GM18526 (cell line): ENCODE data around the gene SHANK2.

Experiments used
- POLR2A ChIP-seq: IDR thresholded peaks from 3 replicates; pipeline ENCODE4 v1.6.1; 2011; ENCODE audit not compliant: insufficient read length; ENCODE audit errors: extremely low read depth

Gene SHANK2

DNA sequence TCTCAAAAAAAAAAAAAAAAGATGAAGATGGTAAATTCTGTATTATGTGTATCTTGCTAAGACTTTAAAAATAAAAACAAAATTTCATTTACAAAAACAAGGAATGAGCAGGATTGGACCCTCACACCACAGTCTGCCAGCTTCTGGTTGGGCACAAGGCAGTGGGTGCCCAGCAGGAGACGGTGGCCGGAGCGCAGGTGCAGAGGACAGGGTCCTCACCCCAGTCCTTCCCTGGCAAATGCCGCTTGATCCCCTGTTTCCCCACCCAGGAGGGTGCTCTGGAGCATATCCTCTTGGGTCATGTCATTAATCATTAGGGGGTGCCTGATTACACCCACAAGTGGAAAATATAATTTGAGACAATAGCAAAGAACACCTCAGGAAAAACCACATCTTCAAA, 31.2 kb downstream of the SHANK2 start:
- no peak for TF ChIP-seq POLR2A

DNA sequence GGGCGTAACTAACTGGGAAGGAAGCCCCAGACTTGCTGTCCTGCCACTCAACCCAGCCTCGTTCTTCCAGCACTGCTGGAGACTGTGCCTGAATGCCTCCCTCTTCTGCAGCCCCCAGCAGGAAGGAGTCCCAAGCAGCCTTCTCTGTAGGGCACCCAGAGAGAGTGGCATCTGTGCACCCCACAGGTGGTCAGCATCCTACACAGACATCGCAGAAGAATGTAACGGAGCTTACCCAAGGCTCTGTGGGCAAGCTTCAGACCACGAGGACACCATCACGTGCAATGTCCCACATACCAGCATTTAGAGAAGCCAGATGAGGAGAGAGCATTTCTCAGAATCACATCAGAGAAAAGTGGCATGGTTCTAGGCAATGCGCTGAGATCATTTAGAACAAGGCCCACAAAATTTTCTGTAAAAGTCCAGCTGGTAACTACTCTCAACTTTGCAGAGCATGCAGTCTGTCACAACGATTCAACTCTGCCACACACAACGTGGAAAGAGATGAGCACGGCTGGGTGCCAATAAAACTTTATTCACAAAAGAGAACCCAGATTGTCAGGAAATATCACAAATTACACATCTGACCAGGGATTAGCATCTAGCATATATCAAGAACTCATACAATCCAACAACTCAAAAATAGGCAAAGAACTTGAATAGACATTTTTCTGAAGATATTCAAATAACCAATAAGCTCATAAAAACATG, 33.4 kb downstream of the SHANK2 start:
- no peak for TF ChIP-seq POLR2A

DNA sequence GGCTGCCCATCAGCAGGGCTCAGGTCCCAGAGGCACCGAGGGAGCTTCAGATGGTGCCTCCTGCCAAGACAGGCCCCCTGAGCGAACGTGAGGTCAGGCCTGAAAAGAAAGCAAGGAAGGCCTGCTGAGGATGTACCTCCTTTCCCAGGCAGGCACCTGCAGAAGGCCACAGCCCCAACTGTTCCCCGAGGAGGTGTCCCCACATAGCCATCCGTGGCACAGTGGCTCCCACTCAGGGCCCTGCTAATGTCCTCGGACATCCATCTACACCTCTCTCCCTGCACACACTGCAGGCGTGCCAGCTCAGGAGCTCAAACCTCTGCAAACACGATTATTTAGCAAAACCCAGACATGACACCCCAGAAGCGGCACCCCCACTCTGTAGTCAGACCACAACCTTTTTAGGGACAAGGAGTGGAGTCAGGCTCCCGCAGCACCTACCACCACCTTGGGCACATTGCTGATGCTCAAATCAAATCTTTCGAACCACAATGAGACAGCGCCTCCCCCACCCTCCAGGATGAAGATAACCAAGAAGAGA, 36.9 kb downstream of the SHANK2 start:
- no peak for TF ChIP-seq POLR2A

DNA sequence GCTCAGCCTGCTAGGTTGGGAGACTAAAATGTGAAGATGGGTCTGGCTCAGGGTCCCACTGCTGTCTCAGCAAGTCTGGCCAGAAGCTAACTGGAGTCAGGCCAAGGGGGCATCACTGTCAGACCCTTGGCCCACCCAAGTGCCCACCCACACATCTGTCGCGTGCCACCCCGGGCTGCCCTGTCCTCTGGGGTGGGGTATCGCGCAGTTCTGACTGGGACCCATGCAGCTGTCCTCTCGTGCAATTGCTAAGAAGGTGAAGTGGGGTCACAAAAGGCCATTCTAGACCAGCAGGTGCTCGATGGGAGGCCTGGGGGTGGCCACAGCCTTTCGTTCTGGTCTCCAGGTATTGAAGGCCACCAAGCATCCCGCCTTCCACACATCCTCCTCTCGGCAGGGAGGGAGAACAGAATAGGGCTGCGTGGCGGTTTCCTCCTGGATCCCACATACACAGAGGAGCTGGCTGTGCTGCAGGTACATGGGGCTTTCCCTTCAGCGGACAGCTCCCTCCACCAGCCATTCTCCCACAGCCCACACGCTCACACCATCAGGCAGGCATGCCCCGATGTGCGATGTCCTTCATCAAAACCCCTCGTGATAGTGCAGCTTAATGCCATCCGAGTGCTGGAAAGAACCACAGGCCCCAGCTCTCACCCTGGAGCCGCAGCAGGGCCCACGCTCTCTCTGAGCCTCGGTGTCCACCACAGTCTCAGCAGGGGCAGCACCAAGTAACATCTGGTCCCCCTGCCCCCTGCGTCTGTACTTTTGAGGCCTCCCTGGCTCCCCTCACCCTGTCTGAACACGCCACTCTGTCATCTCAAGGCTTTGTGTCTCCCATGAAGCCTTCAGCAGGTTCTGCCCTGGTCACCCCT, 37.6 kb downstream of the SHANK2 start:
- TF ChIP-seq POLR2A, result no peak

DNA sequence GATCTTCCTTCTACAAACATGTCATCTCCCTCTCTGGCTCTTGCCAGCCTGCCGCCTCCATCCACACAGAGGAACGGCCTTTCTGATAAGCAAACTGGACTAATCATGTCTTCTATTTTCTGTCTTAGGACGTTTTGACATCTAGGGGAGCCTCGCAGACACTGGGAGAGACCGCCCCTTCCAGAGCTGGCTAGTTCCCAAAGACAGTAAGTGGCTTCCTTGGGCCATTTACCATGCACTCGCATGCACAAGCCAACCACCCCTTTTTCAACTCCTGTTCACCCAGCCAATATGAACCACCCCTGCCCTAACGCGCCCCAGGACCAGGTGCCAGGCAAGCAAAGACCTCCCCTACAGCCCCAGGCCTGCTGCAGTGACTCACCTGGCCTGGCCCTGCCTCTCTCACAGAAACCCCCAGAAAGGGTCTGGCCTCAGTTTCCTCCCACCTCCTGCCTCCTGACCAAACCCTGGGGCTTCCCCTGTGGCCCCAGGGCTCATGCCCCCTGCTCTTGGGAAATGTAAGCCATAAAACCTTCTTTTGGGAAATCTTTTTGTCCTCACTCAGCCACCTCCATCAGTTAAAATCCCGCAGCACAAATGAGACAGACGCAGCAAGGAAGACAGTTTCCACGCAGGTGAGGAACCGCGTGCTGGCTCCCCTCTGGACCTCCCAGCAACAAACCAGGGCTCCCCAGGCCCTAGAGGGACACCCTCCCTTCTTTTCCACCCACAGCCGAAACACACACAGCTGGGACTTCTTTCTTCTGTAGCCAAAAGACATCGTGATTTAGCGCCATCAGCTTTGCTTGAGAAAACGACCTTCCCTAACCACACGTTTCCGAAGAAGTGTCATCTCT, 38.5 kb downstream of the SHANK2 start:
- no peak for TF ChIP-seq POLR2A

DNA sequence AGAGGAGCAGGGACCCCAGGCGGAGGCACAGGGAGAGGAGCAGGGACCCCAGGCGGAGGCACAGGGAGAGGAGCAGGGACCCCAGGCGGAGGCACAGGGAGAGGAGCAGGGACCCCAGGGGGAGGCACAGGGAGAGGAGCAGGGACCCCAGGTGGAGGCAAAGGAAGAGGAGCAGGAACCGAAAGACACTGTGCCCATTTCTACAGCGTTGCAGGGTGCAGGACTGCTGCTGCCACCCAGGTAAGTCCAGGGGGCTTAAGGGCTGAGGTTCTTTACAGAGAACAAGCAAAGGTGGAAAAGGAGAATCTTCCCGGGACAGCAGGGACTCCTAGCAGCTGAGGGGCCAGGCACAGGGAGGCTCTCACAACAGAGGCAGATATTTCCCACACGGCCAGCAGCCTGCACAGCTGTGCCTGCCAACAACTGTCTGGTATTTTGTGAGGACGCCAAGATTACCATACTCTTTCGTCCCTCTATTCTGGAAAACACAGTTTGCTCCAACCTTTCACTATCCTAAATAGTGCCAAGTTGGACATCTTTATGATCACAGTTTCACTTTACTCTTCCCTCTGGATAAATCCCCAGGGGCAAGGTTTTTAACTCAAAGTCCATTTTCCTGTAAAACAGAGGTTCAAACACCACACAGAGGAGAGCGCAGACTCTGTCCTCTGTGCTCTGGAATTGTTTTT, 39.4 kb downstream of the SHANK2 start:
- TF ChIP-seq POLR2A, result no peak

DNA sequence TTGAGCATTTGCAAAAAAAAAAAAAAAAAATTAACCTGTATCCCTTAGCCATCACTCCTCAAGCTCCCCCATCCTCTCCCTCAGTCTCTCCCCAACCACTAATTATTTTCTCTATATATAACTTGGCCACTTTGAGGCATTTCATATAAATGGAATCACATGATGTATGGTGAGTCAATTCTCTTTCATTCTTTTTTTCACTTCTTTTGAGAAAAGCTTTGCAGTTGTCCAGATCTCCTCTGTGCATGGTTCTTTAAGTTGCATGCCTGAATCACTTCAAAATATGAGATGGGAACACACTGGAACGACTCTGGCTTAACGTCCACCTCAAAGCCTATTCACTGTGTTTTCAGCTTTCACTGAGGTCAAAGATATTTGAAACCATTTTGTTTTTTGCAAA, 40.7 kb downstream of the SHANK2 start:
- TF ChIP-seq POLR2A, result no peak

DNA sequence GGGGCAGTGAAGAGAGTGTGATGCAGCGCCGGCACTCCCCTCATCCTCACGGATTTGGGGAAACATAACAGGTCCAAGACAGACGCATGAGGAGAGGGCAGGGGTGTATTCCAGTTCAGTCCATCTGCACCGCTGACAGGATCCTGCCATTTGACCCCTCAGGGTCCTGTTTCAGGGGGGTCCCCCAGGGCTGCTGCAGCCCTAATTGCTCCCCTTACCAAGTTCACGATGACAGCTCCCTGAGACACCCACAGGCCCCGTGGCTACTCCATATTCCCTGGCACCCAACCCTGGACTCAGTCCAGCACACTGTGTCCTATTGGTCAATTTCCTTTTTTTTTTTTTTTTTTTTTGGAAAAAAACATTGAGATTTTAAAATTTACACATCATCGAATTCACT, 41.5 kb downstream of the SHANK2 start:
- TF ChIP-seq POLR2A, result no peak

DNA sequence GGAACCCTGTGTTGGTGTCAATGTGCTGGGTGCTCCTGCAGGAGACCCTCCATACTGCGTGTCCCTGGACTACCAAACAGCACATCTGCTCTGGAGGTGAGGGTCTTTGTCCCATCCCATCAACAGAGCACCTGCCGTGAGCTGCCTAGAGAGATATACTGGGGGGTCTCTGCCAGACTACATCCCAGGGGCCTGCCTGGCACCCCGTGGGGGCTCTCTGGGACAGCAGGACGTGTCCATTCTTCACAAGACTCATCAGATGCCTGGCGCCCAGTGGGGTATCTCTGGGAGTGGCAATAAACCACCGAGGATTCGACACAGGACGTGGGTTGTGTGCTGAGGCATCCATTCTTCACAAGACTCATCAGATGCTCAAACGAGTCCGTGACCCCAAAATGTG, 42.7 kb downstream of the SHANK2 start:
- TF ChIP-seq POLR2A, result no peak

DNA sequence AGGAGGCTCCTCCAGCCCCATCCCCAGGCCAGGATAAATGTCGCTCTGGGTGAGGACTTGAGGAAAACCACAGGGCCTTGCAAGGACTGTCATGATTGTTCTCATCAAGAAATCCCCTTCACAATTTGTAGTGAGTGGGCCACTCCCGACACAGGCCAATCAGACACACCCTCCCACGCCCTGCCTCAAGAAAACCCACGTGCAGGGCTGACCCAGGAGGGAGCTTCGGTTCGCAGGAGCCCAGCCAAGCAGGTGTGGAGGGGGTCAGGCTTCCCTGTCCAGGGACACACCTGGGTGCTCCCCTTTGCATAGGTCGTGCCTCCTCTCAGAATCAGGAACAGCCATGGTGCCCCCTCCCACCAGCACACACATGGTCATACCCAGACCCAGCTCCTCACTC, 43.2 kb downstream of the SHANK2 start:
- no peak for TF ChIP-seq POLR2A

DNA sequence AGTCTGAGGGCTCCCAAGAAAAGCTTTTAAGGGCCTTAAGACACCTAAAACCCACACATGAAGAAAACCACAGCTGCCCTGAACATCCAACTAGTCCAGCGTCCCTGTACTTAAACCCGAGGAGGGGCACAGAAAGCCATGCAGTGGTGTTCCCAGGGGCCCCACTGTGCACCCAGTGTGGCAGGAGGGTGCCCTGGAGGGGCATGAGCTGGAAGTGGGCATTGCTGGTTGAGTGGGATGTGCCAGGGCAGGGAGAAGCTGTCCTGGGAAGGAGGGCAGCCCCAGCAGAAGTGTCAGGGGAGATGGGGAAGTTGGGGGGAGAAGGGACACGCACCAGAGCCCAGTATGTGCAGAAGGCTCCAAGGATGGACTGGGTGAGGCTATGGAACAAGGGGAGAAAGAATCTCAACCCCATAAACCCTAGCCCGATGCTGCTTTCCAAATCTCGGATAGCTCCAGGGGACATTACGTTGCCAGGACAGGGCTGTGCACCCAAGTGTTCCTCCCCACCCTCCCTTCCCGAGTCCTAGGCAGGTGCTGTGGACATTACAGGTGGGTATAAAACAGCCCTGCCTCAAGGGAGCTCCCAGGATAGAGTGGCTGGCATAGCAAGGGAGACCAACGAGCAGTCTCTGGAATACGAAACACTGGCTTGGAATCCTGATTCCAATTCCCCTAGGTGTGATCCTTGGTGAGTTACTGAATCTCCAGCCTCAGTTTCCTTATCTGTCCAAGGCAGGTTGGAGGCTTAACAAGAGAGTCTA, 44.2 kb downstream of the SHANK2 start:
- TF ChIP-seq POLR2A, result no peak

DNA sequence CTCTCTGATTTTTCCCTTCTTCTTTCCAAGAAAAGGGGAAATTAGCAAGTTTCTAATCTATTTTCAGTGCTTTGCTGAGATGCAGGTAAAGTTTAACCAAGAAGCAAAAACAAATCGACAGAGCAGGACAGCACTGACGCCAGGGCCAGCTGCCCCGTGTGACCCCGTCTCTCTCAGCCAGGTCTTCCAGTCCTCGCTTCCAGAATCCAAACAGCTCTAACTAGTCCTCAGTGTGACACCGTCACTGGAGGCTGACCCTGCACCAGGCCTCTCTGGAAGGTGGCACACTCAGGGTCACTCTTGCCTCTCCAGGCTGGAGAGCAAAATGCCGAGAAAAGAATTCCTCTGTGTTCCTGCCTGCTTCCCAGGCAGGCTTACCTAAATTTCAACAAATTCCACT, 44.8 kb downstream of the SHANK2 start:
- TF ChIP-seq POLR2A, result no peak

DNA sequence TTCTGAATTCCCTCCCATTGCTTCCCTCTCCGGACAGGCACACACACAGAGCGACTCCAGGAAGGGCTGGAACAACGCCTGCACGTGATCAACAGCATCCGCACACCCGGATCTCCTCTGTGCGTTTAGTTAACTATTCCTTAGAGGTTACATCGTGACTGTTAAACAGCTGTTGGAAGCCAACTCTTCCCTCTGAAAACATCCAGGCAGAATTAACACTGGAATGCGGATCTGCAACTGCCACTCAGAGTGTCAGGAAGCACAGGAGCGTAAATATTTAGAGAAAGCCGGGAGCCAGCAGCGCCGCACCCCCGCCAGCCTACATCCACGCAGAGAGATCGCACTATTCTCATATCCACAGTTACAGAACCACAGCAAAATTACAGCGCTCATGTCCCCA, 46.2 kb downstream of the SHANK2 start:
- TF ChIP-seq POLR2A, result no peak
